Mesendoderm (in vitro differentiated cells): ENCODE data around the gene TMEM130.
"Not testable (repeated sequence)": the region's sequence is repeated elsewhere in the genome, so short reads cannot be mapped to it uniquely, and the experiment has no call there.

Source experiments
- DNase-seq: peaks from one replicate; pipeline ENCODE4 v3.0.0; 2013
- H2AK5ac ChIP-seq: 2 replicates; pipeline ENCODE4 v1.6.1; 2013; ENCODE audit warnings: low read length, inconsistent platforms
- H2BK120ac ChIP-seq: 2 replicates; pipeline ENCODE4 v1.6.1; 2013; ENCODE audit warnings: low read depth, mild to moderate bottlenecking, low read length, moderate library complexity, mixed read lengths
- H2BK15ac ChIP-seq: replicated peaks from 2 replicates; pipeline ENCODE4 v1.6.1; 2013; ENCODE audit warnings: low read depth, mild to moderate bottlenecking, moderate library complexity
- H2BK5ac ChIP-seq: 2 replicates; pipeline ENCODE4 v1.6.1; 2013; ENCODE audit warnings: low read length, inconsistent platforms
- H3K18ac ChIP-seq: 2 replicates; pipeline ENCODE4 v1.6.1; 2013; ENCODE audit warnings: mild to moderate bottlenecking, low read length, mixed read lengths
- H3K23ac ChIP-seq: one replicate; pipeline ENCODE4 v1.6.1; 2013; ENCODE audit warnings: low read length
- H3K27ac ChIP-seq: 2 replicates; pipeline ENCODE4 v1.5.1; 2013; ENCODE audit warnings: low read depth, mild to moderate bottlenecking, inconsistent platforms, low read length, moderate library complexity
- H3K27me3 ChIP-seq: 2 replicates; pipeline ENCODE4 v1.6.1; 2013; ENCODE audit warnings: low read length, control low read depth, mild to moderate bottlenecking, inconsistent platforms; ENCODE audit not compliant: insufficient read depth, poor library complexity
- H3K36me3 ChIP-seq: 2 replicates; pipeline ENCODE4 v1.6.1; 2013; ENCODE audit warnings: low read length, inconsistent platforms; ENCODE audit not compliant: control insufficient read depth, insufficient read depth
- H3K4ac ChIP-seq: one replicate; pipeline ENCODE4 v1.6.1; 2013; ENCODE audit warnings: low read depth, mild to moderate bottlenecking, low read length, moderate library complexity
- H3K4me1 ChIP-seq: 2 replicates; pipeline ENCODE4 v1.6.1; 2013; ENCODE audit warnings: low read depth, low read length, inconsistent platforms; ENCODE audit not compliant: control insufficient read depth
- H3K4me2 ChIP-seq: 2 replicates; pipeline ENCODE4 v1.6.1; 2013; ENCODE audit warnings: low read length
- H3K4me3 ChIP-seq: 2 replicates; pipeline ENCODE4 v1.5.1; 2013; ENCODE audit warnings: mild to moderate bottlenecking, low read length
- H3K56ac ChIP-seq: one replicate; pipeline ENCODE4 v1.6.1; 2013; ENCODE audit warnings: low read length
- H3K79me1 ChIP-seq: 2 replicates; pipeline ENCODE4 v1.6.1; 2013; ENCODE audit warnings: low read length, inconsistent platforms
- H3K79me2 ChIP-seq: 2 replicates; pipeline ENCODE4 v1.6.1; 2013; ENCODE audit warnings: mild to moderate bottlenecking, low read length; ENCODE audit not compliant: control insufficient read depth, insufficient read depth
- H3K9ac ChIP-seq: 2 replicates; pipeline ENCODE4 v1.6.1; 2013; ENCODE audit warnings: low read length, inconsistent platforms
- H4K5ac ChIP-seq: one replicate; pipeline ENCODE4 v1.6.1; 2013; ENCODE audit warnings: low read length
- H4K8ac ChIP-seq: one replicate; pipeline ENCODE4 v1.6.1; 2013; ENCODE audit warnings: low read depth, mild to moderate bottlenecking, control low read depth, low read length, moderate library complexity
- WGBS: extraction: QIAGEN DNeasy Blood & Tissue Kit; methylation state at CpG from one replicate; pipeline ENCODE4 v1.1.7; 2013; ENCODE audit warnings: low lambda C conversion rate, missing lambda C conversion rate; ENCODE audit not compliant: insufficient coverage; ENCODE audit errors: extremely low coverage; 5-methylcytosine and 5-hydroxymethylcytosine counted together

The TMEM130 gene

DNA sequence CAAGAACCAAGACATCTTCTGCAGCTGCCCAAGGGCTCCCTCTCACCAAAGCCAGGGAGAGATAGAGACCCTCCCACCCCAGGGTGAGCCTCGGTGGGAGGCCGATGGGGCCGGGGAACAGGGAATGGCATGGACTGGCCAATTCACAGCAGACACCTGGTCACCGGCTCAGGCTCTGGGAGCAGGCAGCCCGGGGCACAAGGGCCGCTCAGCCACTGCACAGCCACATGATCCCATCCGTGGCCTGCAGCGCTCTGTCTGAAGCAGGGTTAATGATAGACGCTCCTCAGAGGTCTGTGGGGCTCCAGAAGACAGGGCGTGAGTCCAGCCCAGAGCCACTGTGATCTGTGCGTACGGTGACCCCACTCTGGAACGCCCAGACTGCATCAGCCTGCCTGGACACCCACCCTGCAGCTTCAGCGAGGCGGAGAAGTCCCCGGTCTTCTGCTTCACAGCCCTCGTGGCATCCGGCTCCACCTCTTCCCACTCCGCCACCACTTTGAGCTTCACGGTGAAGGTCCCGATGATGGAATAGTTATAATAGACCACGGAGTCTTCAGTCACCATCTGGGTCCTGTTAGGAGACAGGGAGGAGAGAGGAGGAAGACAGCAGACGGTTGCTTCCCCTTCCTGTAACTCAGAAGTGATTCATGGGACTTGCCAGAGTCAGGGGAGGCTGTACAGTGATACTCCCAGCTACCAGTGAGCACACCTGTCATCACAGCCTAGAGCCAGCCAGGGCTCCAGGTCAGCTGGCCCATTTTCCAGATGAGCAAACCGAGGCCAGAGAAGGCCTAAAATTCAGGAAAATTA lies 14.0 kb downstream of the TMEM130 start:
- H2BK5ac ChIP-seq = no peak overlapping the region
- H3K4me1 ChIP-seq = no peaks in the 10 kb centered on the region
- no peaks in the 10 kb centered on the region for H3K36me3 ChIP-seq
- H2AK5ac ChIP-seq = no peak overlapping the region
- no peak overlapping the region for H3K27ac ChIP-seq
- DNase-seq = no peak
- no peak overlapping the region for H3K23ac ChIP-seq
- H3K4ac ChIP-seq = no peak overlapping the region
- no peak overlapping the region for H4K5ac ChIP-seq
- no peak overlapping the region for H3K18ac ChIP-seq
- no peaks in the 10 kb centered on the region for H3K79me2 ChIP-seq
- no CpG with 5 or more reads among the region's 24 CpGs for WGBS
- no peak overlapping the region for H3K9ac ChIP-seq
- no peaks in the 10 kb centered on the region for H3K27me3 ChIP-seq
- H2BK15ac ChIP-seq = no peak overlapping the region
- no peak overlapping the region for H3K4me2 ChIP-seq
- no peak overlapping the region for H4K8ac ChIP-seq
- H3K79me1 ChIP-seq = no peaks in the 10 kb centered on the region
- H3K56ac ChIP-seq = no peak overlapping the region
- H3K4me3 ChIP-seq = no peak overlapping the region
- no peak overlapping the region for H2BK120ac ChIP-seq

DNA sequence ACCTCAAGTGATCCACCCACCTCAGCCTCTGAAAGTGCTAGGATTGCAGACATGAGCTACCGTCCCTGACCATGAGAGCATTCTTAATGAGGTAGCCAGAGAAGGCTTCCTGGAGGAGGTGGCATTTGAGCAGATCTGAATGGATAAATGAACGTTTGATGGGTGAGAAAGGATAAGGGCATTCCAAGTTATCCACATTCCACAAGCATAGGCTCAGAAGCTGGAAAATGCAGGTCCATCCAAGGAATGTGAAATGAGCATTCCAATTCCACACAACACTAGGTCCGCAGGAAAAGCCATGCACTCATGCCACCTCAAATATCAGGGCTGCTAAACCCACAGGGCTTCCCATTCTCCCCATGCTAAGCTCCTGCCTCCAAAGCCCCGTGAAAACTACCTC lies 17.0 kb downstream of the TMEM130 start:
- Histone ChIP-seq H4K8ac (no peak overlapping the region), H3K79me2 (no peaks in the 10 kb centered on the region), H2BK5ac (no peak overlapping the region), H3K4me1 (no peaks in the 10 kb centered on the region), H2BK15ac (no peak overlapping the region), H3K79me1 (no peaks in the 10 kb centered on the region), H3K18ac (no peak overlapping the region), H3K36me3 (no peaks in the 10 kb centered on the region), H3K56ac (no peak overlapping the region), H3K4ac (no peak overlapping the region), H4K5ac (no peak overlapping the region), H3K9ac (no peak overlapping the region), H3K23ac (no peak overlapping the region), H3K27ac (no peak overlapping the region), H3K4me2 (no peak overlapping the region), H2BK120ac (no peak overlapping the region), H3K4me3 (no peak overlapping the region), H2AK5ac (no peak overlapping the region), H3K27me3 (no peaks in the 10 kb centered on the region)
- DNase-seq = peak; percentile 72
- WGBS = no CpG with 5 or more reads among the region's 4 CpGs

DNA sequence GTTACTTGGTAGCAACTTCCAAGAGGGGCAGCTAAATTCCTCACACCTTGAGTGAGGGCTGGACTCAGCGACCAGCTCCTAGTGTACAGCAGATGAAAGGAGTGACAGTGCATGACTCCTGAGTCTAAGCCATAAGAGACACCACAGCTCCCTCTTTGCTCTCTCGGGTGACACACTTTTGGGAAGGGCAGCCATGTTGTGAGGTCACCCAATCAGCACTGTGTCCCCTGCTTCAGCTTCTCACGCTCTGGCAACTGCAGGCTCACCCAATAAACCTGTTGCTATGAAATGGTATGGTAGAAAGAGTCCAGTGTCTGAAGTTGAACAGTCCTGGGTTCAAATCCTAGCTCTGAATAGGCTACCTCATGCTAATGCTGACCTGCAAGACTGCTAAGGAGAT lies 20.9 kb downstream of the TMEM130 start:
- no peak overlapping the region for H3K27ac ChIP-seq
- no peak for DNase-seq
- H3K4me1 ChIP-seq = no peaks in the 10 kb centered on the region
- H2AK5ac ChIP-seq = no peak overlapping the region
- no peaks in the 10 kb centered on the region for H3K27me3 ChIP-seq
- no peak overlapping the region for H3K23ac ChIP-seq
- no peak overlapping the region for H3K4ac ChIP-seq
- H2BK120ac ChIP-seq = no peak overlapping the region
- H3K56ac ChIP-seq = no peak overlapping the region
- no peaks in the 10 kb centered on the region for H3K36me3 ChIP-seq
- WGBS = no CpG with 5 or more reads among the region's 3 CpGs
- no peak overlapping the region for H3K4me3 ChIP-seq
- H3K79me1 ChIP-seq = no peaks in the 10 kb centered on the region
- H3K4me2 ChIP-seq = no peak overlapping the region
- no peak overlapping the region for H3K18ac ChIP-seq
- no peak overlapping the region for H3K9ac ChIP-seq
- no peak overlapping the region for H4K5ac ChIP-seq
- no peaks in the 10 kb centered on the region for H3K79me2 ChIP-seq
- H2BK15ac ChIP-seq = no peak overlapping the region
- H4K8ac ChIP-seq = no peak overlapping the region
- no peak overlapping the region for H2BK5ac ChIP-seq

DNA sequence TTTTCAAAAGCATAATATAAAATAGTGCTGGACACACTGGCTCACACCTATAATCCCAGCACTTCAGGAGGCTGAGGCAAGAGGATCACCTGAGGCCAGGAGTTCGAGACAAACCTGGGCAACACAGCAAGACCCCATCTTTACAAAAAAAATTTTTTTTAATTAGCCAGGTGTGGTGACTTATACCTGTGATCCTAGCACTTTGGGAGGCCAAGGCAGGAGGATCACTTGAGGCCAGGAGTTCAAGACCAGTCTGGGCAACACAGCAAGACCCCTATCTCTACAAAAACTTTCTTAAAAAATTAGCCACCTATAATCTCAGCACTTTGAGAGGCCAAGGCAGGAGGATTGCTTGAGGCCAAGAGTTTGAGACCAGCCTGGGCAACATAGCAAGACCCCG lies 27.3 kb downstream of the TMEM130 start:
- not testable (repeated sequence) for H2BK15ac ChIP-seq, H3K18ac ChIP-seq, H3K79me1 ChIP-seq, H4K8ac ChIP-seq, H2BK120ac ChIP-seq, H3K36me3 ChIP-seq, H3K4ac ChIP-seq, H3K27me3 ChIP-seq, H4K5ac ChIP-seq, H3K4me2 ChIP-seq, H2BK5ac ChIP-seq, H2AK5ac ChIP-seq, H3K23ac ChIP-seq, H3K27ac ChIP-seq, H3K9ac ChIP-seq, DNase-seq, H3K4me3 ChIP-seq, H3K56ac ChIP-seq, H3K79me2 ChIP-seq, H3K4me1 ChIP-seq
- WGBS = no CpG with 5 or more reads among the region's 2 CpGs

DNA sequence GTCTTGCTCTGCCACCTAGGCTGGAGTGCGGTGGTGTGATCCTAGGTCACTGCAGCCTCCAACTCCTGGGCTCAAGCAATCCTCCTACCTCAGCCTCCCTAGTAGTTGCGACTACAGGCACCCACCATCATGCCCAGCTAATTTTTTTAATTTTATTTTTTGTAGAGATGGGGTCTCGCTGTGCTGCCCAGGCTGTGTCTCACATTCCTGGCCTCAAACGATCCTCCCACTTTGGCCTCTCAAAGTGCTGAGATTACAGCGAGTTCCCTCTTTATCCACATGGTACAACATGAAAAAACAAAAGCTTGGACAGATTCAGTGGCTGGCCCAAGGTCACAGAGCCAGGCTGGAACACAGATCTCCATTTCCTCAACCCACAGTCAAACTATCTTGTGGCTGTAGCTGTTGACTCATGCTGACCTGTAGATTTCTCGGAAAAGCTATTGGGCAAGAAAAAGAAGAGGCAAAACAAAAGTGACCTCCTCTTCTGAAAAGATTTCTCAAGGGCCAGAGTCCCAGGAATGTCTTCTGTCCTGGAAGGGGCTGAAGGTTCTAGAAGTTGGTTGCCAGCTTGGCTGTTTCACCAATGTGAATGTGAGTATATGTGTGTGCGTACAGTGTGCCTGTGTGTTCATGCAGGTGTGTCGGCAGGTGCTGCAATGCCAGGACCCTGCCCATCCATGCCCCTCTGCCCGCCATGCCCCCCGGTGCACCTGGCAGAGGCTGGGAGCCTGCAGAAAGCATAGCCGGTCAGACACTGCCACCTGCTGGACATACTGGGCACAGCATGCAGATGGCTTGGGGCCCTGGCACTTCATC lies 28.4 kb downstream of the TMEM130 start:
- Histone ChIP-seq H4K5ac (no peak overlapping the region), H3K4me2 (no peak overlapping the region), H2BK5ac (no peak overlapping the region), H3K23ac (no peak overlapping the region), H3K79me2 (no peaks in the 10 kb centered on the region), H2BK15ac (no peak overlapping the region), H3K27me3 (no peaks in the 10 kb centered on the region), H3K9ac (no peak overlapping the region), H3K36me3 (no peaks in the 10 kb centered on the region), H3K27ac (no peak overlapping the region), H3K18ac (no peak overlapping the region), H3K4me1 (no peaks in the 10 kb centered on the region), H2AK5ac (no peak overlapping the region), H3K4ac (no peak overlapping the region), H3K56ac (no peak overlapping the region), H3K4me3 (no peak overlapping the region), H2BK120ac (no peak overlapping the region), H4K8ac (no peak overlapping the region), H3K79me1 (no peaks in the 10 kb centered on the region)
- peak; percentile 28 for DNase-seq
- no CpG with 5 or more reads among the region's 11 CpGs for WGBS
